ENCODE data around the gene TNK1.

TNK1 gene

DNA sequence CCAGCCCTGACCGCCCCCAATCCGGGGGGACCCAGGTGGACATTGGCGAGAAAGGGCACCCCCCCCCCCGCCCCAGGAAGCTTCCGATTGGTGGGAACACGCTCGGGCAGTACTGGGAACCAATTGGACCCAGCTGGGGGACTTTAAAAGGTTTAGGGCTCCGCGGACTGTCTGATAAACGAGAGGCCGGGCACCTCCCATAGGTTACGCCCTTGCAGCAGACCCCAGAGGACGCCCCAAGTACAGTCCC lies 22.8 kb downstream of the TNK1 start:
- TF ChIP-seq, protein P1, sequence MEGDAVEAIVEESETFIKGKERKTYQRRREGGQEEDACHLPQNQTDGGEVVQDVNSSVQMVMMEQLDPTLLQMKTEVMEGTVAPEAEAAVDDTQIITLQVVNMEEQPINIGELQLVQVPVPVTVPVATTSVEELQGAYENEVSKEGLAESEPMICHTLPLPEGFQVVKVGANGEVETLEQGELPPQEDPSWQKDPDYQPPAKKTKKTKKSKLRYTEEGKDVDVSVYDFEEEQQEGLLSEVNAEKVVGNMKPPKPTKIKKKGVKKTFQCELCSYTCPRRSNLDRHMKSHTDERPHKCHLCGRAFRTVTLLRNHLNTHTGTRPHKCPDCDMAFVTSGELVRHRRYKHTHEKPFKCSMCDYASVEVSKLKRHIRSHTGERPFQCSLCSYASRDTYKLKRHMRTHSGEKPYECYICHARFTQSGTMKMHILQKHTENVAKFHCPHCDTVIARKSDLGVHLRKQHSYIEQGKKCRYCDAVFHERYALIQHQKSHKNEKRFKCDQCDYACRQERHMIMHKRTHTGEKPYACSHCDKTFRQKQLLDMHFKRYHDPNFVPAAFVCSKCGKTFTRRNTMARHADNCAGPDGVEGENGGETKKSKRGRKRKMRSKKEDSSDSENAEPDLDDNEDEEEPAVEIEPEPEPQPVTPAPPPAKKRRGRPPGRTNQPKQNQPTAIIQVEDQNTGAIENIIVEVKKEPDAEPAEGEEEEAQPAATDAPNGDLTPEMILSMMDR (IDR thresholded peaks at IDR 0.05; ENCODE audit: control insufficient read depth, extremely low read depth, insufficient read depth) = no peak
- DNase-seq (ENCODE audit: low read depth) = no peak
- H3K4me3 ChIP-seq (ENCODE audit: low read depth, low read length) = peak overlapping the region; percentile 62

DNA sequence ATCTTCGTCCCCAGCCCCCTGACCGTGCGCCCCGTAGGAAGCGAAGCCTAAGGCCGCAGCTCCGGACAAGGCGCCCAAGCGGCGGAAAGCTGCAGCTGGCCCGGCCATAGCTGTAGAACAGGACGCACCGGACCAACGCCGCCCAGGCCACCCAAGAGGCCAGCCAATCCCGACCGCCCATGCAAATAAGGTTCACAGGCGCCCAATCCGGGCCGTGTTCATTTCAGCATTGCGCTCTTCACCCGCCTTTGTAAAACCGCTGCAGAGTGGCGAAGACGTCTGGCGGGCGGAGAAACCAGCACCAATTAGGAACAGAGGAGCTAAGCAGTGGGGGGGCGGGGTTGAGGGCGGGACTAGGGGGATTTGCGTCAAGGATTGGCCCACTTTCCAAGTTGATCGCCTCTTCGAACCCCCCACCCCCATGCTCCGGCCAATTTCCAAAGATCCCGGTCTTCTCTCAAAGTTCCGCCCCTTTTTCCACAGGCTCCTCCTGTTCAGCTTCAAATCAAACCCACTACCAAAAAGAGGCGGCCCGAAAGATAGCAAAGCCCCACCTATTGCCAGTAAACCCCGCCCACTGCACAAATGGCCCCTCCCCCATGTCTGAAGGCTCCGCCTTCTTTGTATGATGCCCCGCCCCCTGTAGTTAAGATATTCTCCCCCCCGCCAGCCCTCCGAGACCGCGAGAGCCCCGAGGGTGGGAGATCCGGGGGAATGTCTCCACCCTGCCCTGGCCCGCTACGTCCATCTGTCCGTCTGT lies 23.3 kb downstream of the TNK1 start, which contains the start of gene TMEM256:
Gene TMEM256, minus strand, starts transcription at position 121 of the 760 bp plus-strand sequence. Its CDS starts 13 bp downstream, at position 108.
- TF ChIP-seq, protein P1 (IDR thresholded peaks at IDR 0.05; ENCODE audit: control insufficient read depth, extremely low read depth, insufficient read depth) = no peak
- peak; percentile 92 for DNase-seq (ENCODE audit: low read depth)

DNA sequence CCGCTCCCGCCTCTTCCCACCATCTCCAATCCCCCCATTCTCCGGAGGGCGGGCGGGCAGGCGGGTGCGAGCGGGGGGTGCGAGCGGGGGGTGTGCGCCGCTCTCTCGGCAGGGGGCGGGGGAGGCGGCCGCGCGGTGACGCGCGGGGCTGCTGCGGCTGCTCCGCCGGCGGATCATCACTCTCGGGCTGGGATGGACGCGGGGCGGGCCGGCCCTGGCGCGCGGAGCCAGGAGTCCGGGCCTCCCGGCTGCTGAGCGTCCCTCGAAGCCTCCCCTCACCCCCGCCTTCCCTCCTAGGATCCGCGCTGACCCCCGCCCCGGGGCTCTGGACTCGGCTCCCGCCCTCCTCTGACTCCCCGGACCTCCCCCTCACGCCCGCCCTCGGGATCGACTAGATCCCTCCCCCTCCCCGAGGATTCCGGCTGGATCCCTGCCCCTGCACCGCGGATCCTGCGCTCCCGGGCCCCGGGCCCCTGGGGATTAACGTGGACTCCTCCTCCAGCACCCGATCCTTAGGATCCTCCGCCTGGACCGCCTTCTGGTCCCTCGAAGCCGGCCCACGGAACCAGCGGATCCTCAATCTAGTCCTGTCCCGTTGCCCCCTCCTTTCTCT lies 24.0 kb downstream of the TNK1 start:
- TF ChIP-seq, protein P1 (IDR thresholded peaks at IDR 0.05; ENCODE audit: control insufficient read depth, extremely low read depth, insufficient read depth) = no peak
- DNase-seq (ENCODE audit: low read depth) = no peak
- H3K4me3 ChIP-seq (ENCODE audit: low read depth, low read length) = peak overlapping the region; percentile 62

More for the DNA sequence above, 23.3 kb downstream of the TNK1 start, which contains the start of gene TMEM256:
- peak within 1 kb of the TSS; percentile 62 for H3K4me3 ChIP-seq (ENCODE audit: low read depth, low read length)

DNA sequence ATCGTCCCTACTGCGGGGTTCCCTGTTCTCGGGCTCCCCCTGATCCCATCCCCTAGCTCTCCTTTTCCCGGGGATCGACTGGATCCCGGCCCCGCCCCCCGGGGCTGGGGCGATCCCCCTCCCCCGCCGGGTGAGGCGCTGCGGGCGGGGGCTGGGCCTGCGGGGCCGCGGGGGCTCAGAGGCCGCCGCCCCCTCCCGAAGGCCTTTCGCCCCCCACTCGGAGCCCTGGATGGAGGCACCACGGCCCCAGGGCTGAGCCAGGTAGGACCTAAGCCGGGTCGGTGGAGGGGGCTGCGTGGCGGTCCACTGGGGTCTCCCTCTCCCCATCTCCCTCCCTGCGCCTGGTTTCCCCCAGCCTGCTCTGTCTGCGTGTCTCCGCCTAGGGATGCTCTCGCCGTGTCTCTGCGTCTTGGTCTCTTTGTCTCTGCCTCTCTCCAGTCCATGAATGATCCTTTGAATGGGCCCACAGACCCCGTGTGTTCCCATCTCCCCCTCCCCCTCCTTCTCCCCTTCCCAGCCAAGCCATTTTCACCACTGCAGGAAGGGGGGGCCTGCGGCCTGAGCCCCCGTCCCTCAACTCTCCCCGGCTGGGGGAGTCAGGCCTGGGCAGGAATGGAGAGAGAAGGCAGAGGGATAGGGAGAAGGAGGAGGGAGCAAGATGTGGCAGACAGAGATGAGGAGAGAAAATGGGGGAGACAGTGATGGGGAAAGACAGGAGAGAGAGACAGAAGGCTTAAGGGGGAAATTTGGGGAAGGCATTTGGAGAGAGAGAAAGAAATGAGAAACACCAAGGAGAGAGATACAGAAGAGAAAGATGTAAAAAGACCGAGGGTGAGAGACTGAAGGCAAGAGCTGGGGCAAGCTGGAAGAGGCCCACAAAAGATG lies 24.7 kb downstream of the TNK1 start:
- TF ChIP-seq, protein P1 (IDR thresholded peaks at IDR 0.05; ENCODE audit: control insufficient read depth, extremely low read depth, insufficient read depth) = no peak
- peak overlapping the region; percentile 62 for H3K4me3 ChIP-seq (ENCODE audit: low read depth, low read length)
- no peak for DNase-seq (ENCODE audit: low read depth)

DNA sequence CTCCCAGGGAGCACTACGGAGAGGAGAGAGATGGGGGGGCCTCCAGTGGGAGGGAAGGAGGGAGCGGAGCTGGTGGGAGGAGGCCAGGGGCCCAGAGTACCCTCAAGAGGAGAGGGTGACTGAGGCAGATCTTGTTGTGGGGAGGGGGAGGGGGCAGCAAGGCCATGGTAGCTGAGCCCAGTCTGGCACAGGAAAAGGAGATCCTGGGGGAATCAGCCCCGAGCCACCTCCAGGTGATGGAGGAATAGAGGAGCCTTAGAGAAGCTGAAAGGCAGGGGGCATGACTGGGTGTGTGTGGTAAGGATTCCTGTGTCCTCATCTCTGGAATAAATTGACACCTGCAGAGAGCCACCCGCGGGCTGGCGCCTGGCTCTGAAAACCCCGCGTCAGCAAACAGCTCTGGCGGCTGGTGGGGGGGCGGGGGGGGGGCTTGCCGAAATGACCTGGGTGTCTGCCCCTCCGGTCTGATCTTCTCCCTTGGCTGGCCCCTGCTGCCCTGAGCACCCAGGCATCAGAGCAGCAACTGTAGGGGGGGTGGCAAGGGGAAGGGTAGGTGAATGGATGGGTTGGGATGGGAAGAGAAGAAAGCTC lies 25.4 kb downstream of the TNK1 start:
- no peak overlapping the region for H3K4me3 ChIP-seq (ENCODE audit: low read depth, low read length)
- no peak for DNase-seq (ENCODE audit: low read depth)
- TF ChIP-seq, protein P1 (IDR thresholded peaks at IDR 0.05; ENCODE audit: control insufficient read depth, extremely low read depth, insufficient read depth) = no peak

DNA sequence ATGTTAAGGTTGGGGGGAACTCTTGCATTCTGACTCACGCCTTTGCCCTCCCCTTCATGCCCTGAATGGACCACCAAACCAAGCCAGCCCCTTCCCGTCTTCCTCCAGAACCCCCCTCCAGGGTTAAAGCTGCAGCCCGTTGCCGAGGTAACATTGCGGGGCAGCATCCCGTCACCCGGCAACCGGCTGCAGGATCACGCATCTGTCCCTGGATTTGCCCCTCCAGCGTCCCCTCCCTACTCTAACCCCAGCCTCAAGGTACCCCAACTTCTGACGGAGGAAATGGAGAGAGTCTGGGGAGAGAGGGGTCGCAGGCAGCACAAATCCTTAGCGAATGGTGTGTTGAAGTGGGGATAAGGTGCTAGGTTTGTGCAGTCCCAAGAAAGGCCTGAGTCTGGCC lies 26.2 kb downstream of the TNK1 start:
- no peak for DNase-seq (ENCODE audit: low read depth)
- no peak overlapping the region for H3K4me3 ChIP-seq (ENCODE audit: low read depth, low read length)
- TF ChIP-seq, protein P1 (IDR thresholded peaks at IDR 0.05; ENCODE audit: control insufficient read depth, extremely low read depth, insufficient read depth) = no peak

Measured in LNCaP clone FGC (cell line).